ENCODE data around the gene CCL27. TPM values are rescaled to one million over a fixed set of nuclear protein-coding genes. Genes with fewer than 3 reads are reported as not detected.
"Not testable (repeated sequence)": the region's sequence is repeated elsewhere in the genome, so short reads cannot be mapped to it uniquely, and the experiment has no call there.

The CCL27 gene
- total and polyA plus RNA-seq, 10 of the 15 experiments (the other 5 are each of a cell fraction or from before 2014, with no cell fraction given): 0.45 TPM; not detected in 9

DNA sequence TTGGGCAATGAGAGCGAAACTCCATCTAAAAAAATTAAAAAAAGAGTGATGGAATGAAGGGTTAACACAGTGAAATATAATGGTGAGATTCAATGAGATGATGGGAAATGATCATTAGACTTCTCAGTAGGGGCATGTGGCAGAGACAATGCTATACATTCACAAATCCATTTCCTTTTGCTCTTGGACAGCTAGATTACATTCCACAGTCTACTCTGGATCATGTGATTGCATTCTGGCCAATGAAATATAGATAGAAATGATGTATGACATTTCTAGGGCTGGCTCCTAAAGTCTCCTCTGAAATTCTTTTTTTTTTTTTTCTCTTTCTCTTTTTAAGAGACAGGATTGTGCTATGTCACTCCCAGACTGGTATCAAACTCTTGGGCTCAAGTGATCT is 19.8 kb downstream of the CCL27 start:
- Histone ChIP-seq H3K9ac (ENCODE audit: control insufficient read depth, insufficient read depth, low read length) (no peak overlapping the region), H3K36me3 (ENCODE audit: control insufficient read depth in 2 of 2, insufficient read depth in 2 of 2, low read length in 1 of 2) (no peaks in the 10 kb centered on the region), H3K9me3 (replicated peaks; ENCODE audit: control insufficient read depth, insufficient read depth, low read length) (no peaks in the 10 kb centered on the region), H3K4me1 (ENCODE audit: control insufficient read depth, insufficient read depth, low read length) (peaks cover 8% of the 10 kb centered on the region), H3K79me2 (ENCODE audit: control insufficient read depth, insufficient read depth, low read length) (peaks cover 12% of the 10 kb centered on the region), H3K27me3 (replicated peaks in 1 of 2; ENCODE audit: control insufficient read depth in 2 of 2, insufficient read depth in 2 of 2, low read length in 1 of 2) (no peaks in the 10 kb centered on the region), H3K4me2 (ENCODE audit: control insufficient read depth, insufficient read depth) (no peak overlapping the region), H2AFZ (ENCODE audit: control insufficient read depth, low read depth, low read length) (no peak overlapping the region), H3K4me3 (no peak overlapping the region), H4K20me1 (ENCODE audit: control insufficient read depth, insufficient read depth) (no peaks in the 10 kb centered on the region; the same call in 1 of the 2 replicates), H3K27ac (ENCODE audit: control insufficient read depth, insufficient read depth) (no peak overlapping the region)
- in situ Hi-C loops (cut with MboI) (loop anchor here (5.0 kb wide), 1 partner anchor 50 kb away; no protein-coding TSS in a partner anchor), intact Hi-C loops (cut with micrococcal nuclease; ENCODE audit: unreplicated experiment) (no loop called here)
- TF ChIP-seq FOS (IDR thresholded peaks at IDR 0.05; ENCODE audit: borderline replicate concordance, extremely low read depth, insufficient read length): no peak
- no peak for TF ChIP-seq SMARCA5 (IDR thresholded peaks at IDR 0.05)
- no peak for TF ChIP-seq NFXL1 (IDR thresholded peaks at IDR 0.05; ENCODE audit: borderline replicate concordance)
- no peak for TF ChIP-seq POU2F2 (IDR thresholded peaks at IDR 0.05; ENCODE audit: borderline replicate concordance, low read depth, low read length)
- no peak for TF ChIP-seq ATF3 (IDR thresholded peaks at IDR 0.05; ENCODE audit: borderline replicate concordance, extremely low read depth, low read depth, low read length)
- no peak for TF ChIP-seq ZNF384 (IDR thresholded peaks at IDR 0.05; ENCODE audit: borderline replicate concordance, low read depth, low read length)
- no peak for TF ChIP-seq RUNX3 (IDR thresholded peaks at IDR 0.05; ENCODE audit: low read length)
- TF ChIP-seq NFIC (IDR thresholded peaks at IDR 0.05; ENCODE audit: low read depth, low read length): no peak
- ChIA-PET RAD21 (ENCODE audit: unreplicated experiment) (interaction anchor here (0.7 to 1.1 kb wide), 2 partner anchors 9 to 39 kb away, joined by 3 read pairs; no protein-coding TSS in a partner anchor), SMC1A (ENCODE audit: uncharacterized antibody, unreplicated experiment) (interaction anchor here (1.2 kb wide), 1 partner anchor 9 kb away, joined by 3 read pairs; no protein-coding TSS in a partner anchor), CTCF (interaction anchor here (1.5 kb wide), 1 partner anchor 9 kb away, joined by 14 read pairs; no protein-coding TSS in a partner anchor), POLR2A (no interaction called here)
- no TSS peak for BruUV-seq (replicated peaks)
- FAIRE-seq: no peak
- 47% methylated on average over 1 of the region's 1 CpG for WGBS (ENCODE audit: insufficient coverage, insufficient replicate concordance, low lambda C conversion rate, missing lambda C conversion rate)
- ATAC-seq: no peak
- no peak for DNase-seq (ENCODE audit: low read depth, low spot score)

GRCh38 chr9:34639322-34639721 is 23.1 kb downstream of the CCL27 start:
- ChIA-PET SMC1A (ENCODE audit: uncharacterized antibody, unreplicated experiment) (interaction anchor here (0.8 to 1.5 kb wide), 3 partner anchors 22 to 63 kb away, joined by 3 to 6 read pairs (median 3); no protein-coding TSS in a partner anchor), RAD21 (ENCODE audit: unreplicated experiment) (interaction anchor here (2.6 kb wide), 1 partner anchor 8 kb away, joined by 14 read pairs; the partner anchor contains the start of gene GALT), CTCF (interaction anchor here (6.7 to 8.3 kb wide), 3 partner anchors 8 to 26 kb away, joined by 58 to 118 read pairs (median 103); partner anchors contain the start of genes DCTN3, GALT and RPP25L), POLR2A (interaction anchor here (0.6 to 3.4 kb wide), 2 partner anchors 8 to 53 kb away, joined by 7 to 25 read pairs; partner anchors contain the start of gene GALT)
- H3K4me3 ChIP-seq; H4K20me1 ChIP-seq (ENCODE audit: control insufficient read depth, insufficient read depth); H3K27ac ChIP-seq (ENCODE audit: control insufficient read depth, insufficient read depth); H2AFZ ChIP-seq (ENCODE audit: control insufficient read depth, low read depth, low read length); H3K4me2 ChIP-seq (ENCODE audit: control insufficient read depth, insufficient read depth); in situ Hi-C loops (cut with MboI); H3K9ac ChIP-seq (ENCODE audit: control insufficient read depth, insufficient read depth, low read length); BruUV-seq (replicated peaks); DNase-seq (ENCODE audit: low read depth, low spot score); H3K9me3 ChIP-seq (replicated peaks; ENCODE audit: control insufficient read depth, insufficient read depth, low read length); intact Hi-C loops (cut with micrococcal nuclease; ENCODE audit: unreplicated experiment); ATAC-seq; H3K4me1 ChIP-seq (ENCODE audit: control insufficient read depth, insufficient read depth, low read length); FAIRE-seq; H3K27me3 ChIP-seq (replicated peaks in 1 of 2; ENCODE audit: control insufficient read depth in 2 of 2, insufficient read depth in 2 of 2, low read length in 1 of 2); H3K36me3 ChIP-seq (ENCODE audit: control insufficient read depth in 2 of 2, insufficient read depth in 2 of 2, low read length in 1 of 2): not testable (repeated sequence)
- peaks cover 15% of the 10 kb centered on the region for H3K79me2 ChIP-seq (ENCODE audit: control insufficient read depth, insufficient read depth, low read length)
- WGBS (ENCODE audit: insufficient coverage, insufficient replicate concordance, low lambda C conversion rate, missing lambda C conversion rate): 72% methylated on average over 8 of the region's 8 CpGs
